IMR-90 (cell line): ENCODE measurements around the gene VAV3. TPM values are rescaled to one million over a fixed set of nuclear protein-coding genes. Genes with fewer than 3 reads are reported as not detected.

Experiments
- ATAC-seq: fragments of 200-7000 bp; cut with Tn5 transposase; 2 replicates; pipeline ENCODE4 v1.9.1; 2020; ENCODE audit warnings: low read depth, mild to moderate bottlenecking, moderate library complexity
- BruUV-seq: library from RNA; stranded (reverse); fragments of 400-500 nt; replicated peaks from 2 replicates; lab custom pipeline; 2021; lab: Mats Ljungman, UMichigan
- CTCF ChIA-PET: fragments of 300-600 bp; formaldehyde crosslinking; extraction: SDS; loops from one replicate; lab custom pipeline; 2021; ENCODE audit warnings: antibody characterized with exemption; lab: Yijun Ruan, JAX
- POLR2A ChIA-PET: fragments of 300-600 bp; sonication (Branson Sonifier 250); formaldehyde crosslinking; loops from one replicate; lab custom pipeline; 2022; ENCODE audit warnings: antibody characterized with exemption; ENCODE audit not compliant: unreplicated experiment; lab: Charles Lee
- DNase-seq: peaks from one replicate; pipeline ENCODE4 v3.0.0; 2013
- H2AFZ ChIP-seq: replicated peaks from 2 replicates; pipeline ENCODE3; 2013; ENCODE audit warnings: low read length, mild to moderate bottlenecking; ENCODE audit not compliant: poor library complexity
- H2AK5ac ChIP-seq: 2 replicates; pipeline ENCODE4 v1.6.1; 2013; ENCODE audit warnings: low read depth, low read length, inconsistent platforms
- H2AK9ac ChIP-seq: replicated peaks from 2 replicates; pipeline ENCODE3; 2013; ENCODE audit warnings: mild to moderate bottlenecking, low read depth, low read length, moderate library complexity; ENCODE audit not compliant: poor library complexity
- H2BK120ac ChIP-seq: 2 replicates; pipeline ENCODE4 v1.6.1; 2013; ENCODE audit warnings: low read depth, low read length, inconsistent platforms
- H2BK15ac ChIP-seq: 3 replicates; pipeline ENCODE4 v1.6.1; 2013; ENCODE audit warnings: low read depth, low read length, inconsistent platforms
- H2BK20ac ChIP-seq: 2 replicates; pipeline ENCODE4 v1.6.1; 2013; ENCODE audit warnings: low read depth, mild to moderate bottlenecking, inconsistent platforms, low read length, moderate library complexity
- H2BK5ac ChIP-seq: 2 replicates; pipeline ENCODE4 v1.6.1; 2013; ENCODE audit warnings: mild to moderate bottlenecking, low read depth, low read length, inconsistent platforms; ENCODE audit not compliant: poor library complexity, severe bottlenecking
- H3K14ac ChIP-seq: replicated peaks from 2 replicates; pipeline ENCODE4 v1.6.1; 2013; ENCODE audit warnings: low read depth, low read length, inconsistent platforms
- H3K18ac ChIP-seq: 2 replicates; pipeline ENCODE4 v1.6.1; 2013; ENCODE audit warnings: low read depth, low read length, control low read depth
- H3K23ac ChIP-seq: 2 replicates; pipeline ENCODE4 v1.6.1; 2013; ENCODE audit warnings: low read depth, low read length, inconsistent platforms
- H3K27ac ChIP-seq: 2 replicates; pipeline ENCODE4 v1.5.1; 2013; ENCODE audit warnings: mild to moderate bottlenecking, control low read depth, low read length; ENCODE audit not compliant: insufficient read depth
- H3K27me3 ChIP-seq: 2 replicates; pipeline ENCODE4 v1.6.1; 2013; ENCODE audit warnings: low read length; ENCODE audit not compliant: control insufficient read depth, insufficient read depth
- H3K36me3 ChIP-seq: 2 replicates; pipeline ENCODE4 v1.6.1; 2013; ENCODE audit warnings: low read length, mixed read lengths; ENCODE audit not compliant: control insufficient read depth, insufficient read depth
- H3K4ac ChIP-seq: 2 replicates; pipeline ENCODE4 v1.6.1; 2013; ENCODE audit warnings: low read depth, low read length, inconsistent platforms
- H3K4me1 ChIP-seq: 2 replicates; pipeline ENCODE4 v1.6.1; 2013; ENCODE audit warnings: low read length, mixed read lengths; ENCODE audit not compliant: control insufficient read depth, insufficient read depth
- H3K4me2 ChIP-seq: 2 replicates; pipeline ENCODE4 v1.6.1; 2013; ENCODE audit warnings: low read depth, mild to moderate bottlenecking, control low read depth, low read length, moderate library complexity
- H3K4me3 ChIP-seq: 2 replicates; pipeline ENCODE4 v1.5.1; 2013; ENCODE audit warnings: low read depth, mild to moderate bottlenecking, control low read depth, low read length, moderate library complexity; ENCODE audit not compliant: insufficient read depth
- H3K56ac ChIP-seq: 2 replicates; pipeline ENCODE4 v1.6.1; 2013; ENCODE audit warnings: low read length, inconsistent platforms; ENCODE audit not compliant: insufficient read depth; ENCODE audit errors: extremely low read depth
- H3K79me1 ChIP-seq, 2 experiments: 2 replicates each; pipeline ENCODE4 v1.6.1; 2013; ENCODE audit warnings: low read length in 2 of 2, inconsistent platforms in 1 of 2, low read depth in 1 of 2
- H3K9ac ChIP-seq: 2 replicates; pipeline ENCODE4 v1.6.1; 2013; ENCODE audit warnings: low read depth, low read length, control low read depth
- H3K9me1 ChIP-seq: 2 replicates; pipeline ENCODE4 v1.6.1; 2013; ENCODE audit warnings: low read length, inconsistent platforms; ENCODE audit not compliant: insufficient read depth
- H3K9me3 ChIP-seq: 2 replicates; pipeline ENCODE4 v1.6.1; 2013; ENCODE audit warnings: low read length; ENCODE audit not compliant: control insufficient read depth, insufficient read depth
- H4K20me1 ChIP-seq: 2 replicates; pipeline ENCODE4 v1.6.1; 2013; ENCODE audit warnings: low read length, inconsistent platforms; ENCODE audit not compliant: insufficient read depth
- H4K5ac ChIP-seq: 2 replicates; pipeline ENCODE4 v1.6.1; 2013; ENCODE audit warnings: mild to moderate bottlenecking, low read depth, low read length, control low read depth
- H4K8ac ChIP-seq, 2 experiments: 2 replicates each; pipeline ENCODE4 v1.6.1; 2013; ENCODE audit warnings: low read depth in 2 of 2, low read length in 2 of 2, control low read depth in 1 of 2, inconsistent platforms in 1 of 2
- H4K91ac ChIP-seq: 2 replicates; pipeline ENCODE4 v1.6.1; 2013; ENCODE audit warnings: low read depth, low read length, inconsistent platforms; ENCODE audit not compliant: insufficient read depth
- CEBPB ChIP-seq: IDR thresholded peaks from 2 replicates; pipeline ENCODE4 v1.6.1; 2012; ENCODE audit warnings: low read depth, low read length, improper control_type of control experiment
- CTCF ChIP-seq: conservative IDR thresholded peaks from 2 replicates; pipeline ENCODE4 v1.5.1; 2012; ENCODE audit warnings: mild to moderate bottlenecking, low read depth, low read length, improper control_type of control experiment
- ELK1 ChIP-seq: fragments of 150-350 bp; IDR thresholded peaks from 2 replicates; pipeline ENCODE4 v1.6.1; 2016; ENCODE audit warnings: low read depth, mild to moderate bottlenecking, low read length, moderate library complexity, borderline replicate concordance
- NFE2L2 ChIP-seq: fragments of 150-350 bp; IDR thresholded peaks from 2 replicates; pipeline ENCODE4 v1.6.1; 2016; ENCODE audit warnings: low read depth, mild to moderate bottlenecking, low read length
- RCOR1 ChIP-seq: IDR thresholded peaks from 2 replicates; pipeline ENCODE4 v1.6.1; 2012; ENCODE audit warnings: mild to moderate bottlenecking, low read length, improper control_type of control experiment; ENCODE audit not compliant: insufficient replicate concordance
- RFX5 ChIP-seq: IDR thresholded peaks from 2 replicates; pipeline ENCODE4 v1.8.0; 2012; ENCODE audit warnings: low read depth, mild to moderate bottlenecking, low read length, moderate library complexity
- WGBS, 2 experiments: methylation state at CpG; one replicate each; pipeline versions ENCODE4 v1.1.5 to v1.1.7; 2013; ENCODE audit warnings: missing lambda C conversion rate in 2 of 2; ENCODE audit not compliant: insufficient read length in 1 of 2; ENCODE audit errors: extremely low coverage in 2 of 2; 5-methylcytosine and 5-hydroxymethylcytosine counted together
- dilution Hi-C: fragments of 300-500 bp; cut with HindIII; formaldehyde crosslinking; loops from one replicate; pipeline ENCODE4 v1.14.3; 2018; ENCODE audit warnings: low sequenced_read_pairs; ENCODE audit not compliant: unreplicated experiment
- in situ Hi-C: fragments of 300-500 bp; cut with MboI; formaldehyde crosslinking; loops from 3 replicates; pipeline ENCODE4 v1.14.3; 2019; ENCODE audit warnings: low sequenced_read_pairs, inconsistent platforms, mixed read lengths
- intact Hi-C: fragments of 100-400 bp; cut with micrococcal nuclease; formaldehyde crosslinking; loops from 2 replicates; pipeline ENCODE4 v1.10.0; 2022
- polyA plus RNA-seq, 3 experiments: library from polyadenylated mRNA; depleted of rRNA; stranded (reverse); fragments of >200 nt; gene quantifications; 2 replicates each; pipeline ENCODE4 v1.2.3, GENCODE V29; 2012; ENCODE audit warnings: low replicate concordance in 1 of 3
- total RNA-seq: library from RNA; depleted of rRNA; stranded (reverse); fragments of >200 nt; gene quantifications from 2 replicates; pipeline ENCODE4 v1.2.3, GENCODE V29; 2012

Gene VAV3
- total and polyA plus RNA-seq, 2 of the 4 experiments (the other 2 are of a cell fraction): 0.12 to 0.18 TPM

GRCh38 chr1:107817935-107818334 is 147.0 kb downstream of the VAV3 start:
- DNase-seq (no peak), ATAC-seq (no peak)
- TF ChIP-seq NFE2L2 (no peak), CEBPB (no peak), ELK1 (no peak), RFX5 (no peak), CTCF (no peak), RCOR1 (no peak)
- Histone ChIP-seq H3K4ac (no peak overlapping the region), H2BK5ac (no peak overlapping the region), H3K79me1 (no peaks in the 10 kb centered on the region), H4K20me1 (no peaks in the 10 kb centered on the region), H3K27me3 (no peaks in the 10 kb centered on the region), H3K9me3 (no peaks in the 10 kb centered on the region), H2AK9ac (no peak overlapping the region), H2BK15ac (no peak overlapping the region), H3K56ac (no peak overlapping the region), H4K5ac (no peak overlapping the region), H3K9ac (no peak overlapping the region), H3K27ac (no peak overlapping the region), H3K4me2 (no peak overlapping the region), H3K4me3 (no peak overlapping the region), H3K23ac (no peak overlapping the region), H4K91ac (no peak overlapping the region), H3K9me1 (no peaks in the 10 kb centered on the region), H2AK5ac (no peak overlapping the region), H3K36me3 (no peaks in the 10 kb centered on the region), H3K14ac (no peak overlapping the region), H3K18ac (no peak overlapping the region), H3K4me1 (no peaks in the 10 kb centered on the region), H4K8ac (no peak overlapping the region), H2BK120ac (no peak overlapping the region), H2AFZ (no peak overlapping the region), H2BK20ac (no peak overlapping the region)
- WGBS, 2 experiments: no CpG with 5 or more reads among the region's 2 CpGs
- intact Hi-C loops: no loop called here
- ChIA-PET POLR2A (no interaction called here), CTCF (no interaction called here)
- dilution Hi-C loops: no loop called here
- in situ Hi-C loops: no loop called here
- BruUV-seq: no TSS peak
